Cerebellar nuclear complex (tissue), 1 donor: ENCODE results near the gene CASP3.
"Not testable (repeated sequence)": the region's sequence is repeated elsewhere in the genome, so short reads cannot be mapped to it uniquely, and the experiment has no call there.

Source experiments
- DNase-seq, 2 experiments: peaks; one replicate each; lab custom pipeline; 2025; lab: John Stamatoyannopoulos, UW

The CASP3 gene

DNA sequence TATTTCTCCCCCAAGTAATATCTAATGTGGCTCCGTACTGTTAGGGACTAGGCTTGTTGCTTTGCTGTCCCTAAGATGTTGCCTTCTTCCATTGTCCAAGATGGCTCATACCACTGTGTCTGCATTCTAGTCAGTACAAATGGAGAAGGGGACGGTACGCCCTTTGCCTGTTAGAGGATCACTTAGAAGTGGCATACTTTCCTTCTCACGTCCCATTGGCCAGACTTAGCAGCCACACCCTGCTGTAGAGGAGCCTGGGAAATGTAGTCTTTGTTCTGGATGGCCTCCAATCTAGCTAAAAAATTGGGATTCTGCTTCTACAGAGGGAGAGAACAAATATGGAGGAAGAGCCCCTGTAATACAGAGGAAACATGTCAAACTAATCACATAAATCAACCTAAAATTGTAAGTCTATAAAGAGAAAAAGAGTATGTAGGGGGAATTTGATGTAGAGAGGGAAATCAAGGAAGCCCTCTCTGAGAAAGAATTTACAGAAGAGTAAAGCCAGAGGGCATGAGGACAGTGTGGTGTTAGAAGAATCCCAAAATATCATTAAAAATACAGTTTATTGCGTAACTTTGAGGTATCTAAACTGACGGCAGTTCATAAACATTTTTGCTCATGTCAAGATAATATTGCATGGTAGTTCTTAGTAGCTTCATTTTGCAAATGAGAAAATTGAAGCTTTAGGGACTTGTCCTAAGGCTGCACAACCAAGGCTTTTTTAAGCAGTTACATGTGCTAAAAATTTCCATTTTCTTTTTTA lies 15.4 kb upstream of the CASP3 start:
- no peak for DNase-seq

DNA sequence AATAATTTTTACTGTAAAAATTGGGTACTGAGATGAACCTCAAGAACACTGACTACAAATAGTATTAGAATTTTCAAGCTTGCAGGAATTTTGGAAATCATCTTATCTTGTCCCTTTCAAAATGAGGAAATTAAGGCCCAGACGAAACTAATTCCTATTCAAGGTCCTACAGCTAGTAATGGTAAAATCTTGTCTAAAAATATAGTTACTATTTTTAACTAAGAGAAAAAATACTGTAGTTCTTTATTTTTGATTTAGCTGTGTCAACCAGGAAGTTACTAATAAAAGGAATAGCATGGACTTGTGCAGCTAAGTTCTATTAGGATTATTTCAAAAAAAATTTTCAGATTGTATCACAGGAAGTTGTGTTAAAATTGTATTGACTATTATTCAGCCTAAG lies 13.0 kb upstream of the CASP3 start:
- no peak for DNase-seq

DNA sequence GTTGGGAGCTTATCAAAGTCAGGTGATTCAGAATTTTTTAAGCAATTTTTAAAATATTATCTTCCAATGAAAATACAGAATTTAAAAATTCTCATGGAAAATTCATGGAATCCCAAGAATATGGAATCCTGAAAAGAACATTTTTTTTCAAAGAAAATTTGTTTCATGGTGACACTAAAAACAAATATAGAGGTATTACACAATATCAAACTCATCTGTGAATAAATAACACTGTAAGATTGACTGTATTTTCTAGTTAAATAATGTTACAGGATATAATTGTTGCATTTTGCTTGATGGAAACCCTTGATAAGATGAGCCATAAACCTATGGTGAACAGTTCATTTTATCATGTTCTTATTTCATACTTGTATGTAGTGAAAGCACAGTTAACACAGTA lies 11.7 kb upstream of the CASP3 start:
- no peak for DNase-seq

DNA sequence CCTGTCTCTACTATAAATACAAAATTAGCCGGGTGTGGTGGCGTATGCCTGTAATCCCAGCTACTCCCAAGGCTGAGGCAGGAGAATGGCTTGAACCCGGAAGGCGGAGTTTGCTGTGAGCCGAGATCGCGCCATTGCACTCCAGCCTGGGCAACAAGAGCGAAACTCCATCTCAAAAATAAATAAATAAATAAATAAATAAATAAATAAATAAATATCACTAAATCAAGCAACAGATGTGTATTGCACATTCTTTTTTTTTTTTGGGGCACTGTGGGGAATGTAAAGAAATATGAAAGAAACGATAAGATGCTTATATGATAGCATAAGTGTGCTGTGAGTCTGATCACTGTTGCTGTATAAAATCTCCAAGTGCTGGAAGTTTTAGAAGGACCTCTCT lies 8.6 kb upstream of the CASP3 start:
- DNase-seq: not testable (repeated sequence)

DNA sequence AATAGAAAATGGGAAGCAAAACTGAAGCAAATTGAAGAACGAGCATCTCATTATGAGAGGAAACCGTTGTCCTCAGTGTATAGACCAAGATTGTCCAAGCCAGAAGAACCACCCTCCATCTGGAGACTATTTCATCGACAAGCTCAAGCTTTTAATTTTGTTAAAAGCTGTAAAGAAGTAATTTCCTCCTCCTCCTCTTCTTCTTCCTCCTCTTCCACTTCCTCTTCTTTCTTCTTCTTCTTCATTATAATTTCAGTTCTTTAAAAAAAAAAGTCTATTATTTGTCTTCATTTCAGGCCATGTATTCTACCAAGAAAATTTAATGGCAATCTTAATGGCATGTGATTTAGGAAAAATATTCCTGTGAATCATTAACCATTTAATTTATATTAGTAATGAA lies 7.9 kb upstream of the CASP3 start:
- DNase-seq: no peak

DNA sequence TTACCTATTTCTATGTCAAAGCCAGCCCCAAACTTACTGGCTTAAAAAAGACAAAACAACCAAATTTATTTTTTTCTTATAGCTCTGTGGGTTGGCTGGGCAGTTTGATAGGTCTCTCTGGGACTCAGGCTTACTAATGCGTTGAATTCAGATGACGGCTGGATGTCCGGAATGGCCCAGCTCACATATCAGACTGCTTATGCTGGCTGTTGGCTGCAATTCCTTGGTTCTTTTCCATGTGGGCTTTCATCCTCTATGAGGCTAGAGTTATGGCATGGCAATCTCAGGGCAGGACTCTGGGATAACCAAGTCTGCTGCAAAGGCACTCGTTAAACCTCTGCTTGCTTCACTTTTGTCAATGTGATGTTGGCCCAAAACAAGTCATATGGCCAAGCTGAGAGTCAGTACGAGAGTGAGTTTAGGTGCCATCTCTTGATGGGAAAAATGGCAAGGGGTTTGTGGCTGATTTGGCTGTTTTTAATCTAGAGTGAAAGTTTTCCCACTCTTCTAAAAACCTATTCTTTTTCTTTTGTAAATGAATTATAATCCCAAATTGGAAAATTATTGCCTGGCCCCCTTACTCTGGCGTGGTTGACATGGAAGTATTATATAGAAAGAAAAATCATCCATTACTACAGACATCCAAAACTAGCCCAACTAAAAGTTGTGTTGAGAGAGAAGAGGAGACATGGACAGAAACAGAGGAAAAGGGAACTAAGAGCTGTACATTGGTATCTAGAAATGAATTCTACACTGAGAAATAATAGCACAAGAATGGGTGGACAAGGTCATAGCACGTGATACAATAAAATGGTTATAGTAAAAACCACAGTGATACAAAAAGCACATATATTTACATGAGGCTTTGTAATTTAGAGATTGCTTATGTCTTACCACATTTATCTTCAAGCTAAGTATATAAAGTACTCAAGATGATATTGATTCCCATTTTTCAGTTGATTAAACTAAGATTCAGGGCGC lies 6.9 kb upstream of the CASP3 start:
- DNase-seq: no peak

DNA sequence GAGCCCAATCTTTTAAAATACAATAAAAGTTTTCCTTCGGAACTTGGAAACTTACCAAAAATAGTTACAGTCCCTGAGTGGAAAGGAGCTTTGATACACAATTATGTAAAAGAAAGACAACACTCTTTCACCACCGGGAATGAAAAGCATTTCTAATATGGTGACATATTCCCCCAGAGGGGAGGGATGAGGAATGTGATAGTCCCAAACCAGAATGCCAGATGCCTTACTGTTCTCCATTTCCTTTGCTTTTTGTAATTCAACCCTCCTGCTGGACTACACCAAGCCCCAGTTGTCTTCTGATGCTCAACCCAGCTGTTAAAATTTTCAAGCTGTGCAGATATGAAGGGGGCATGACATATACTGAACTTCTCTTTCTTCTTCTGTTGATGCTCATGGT lies 4.4 kb upstream of the CASP3 start:
- DNase-seq: no peak

DNA sequence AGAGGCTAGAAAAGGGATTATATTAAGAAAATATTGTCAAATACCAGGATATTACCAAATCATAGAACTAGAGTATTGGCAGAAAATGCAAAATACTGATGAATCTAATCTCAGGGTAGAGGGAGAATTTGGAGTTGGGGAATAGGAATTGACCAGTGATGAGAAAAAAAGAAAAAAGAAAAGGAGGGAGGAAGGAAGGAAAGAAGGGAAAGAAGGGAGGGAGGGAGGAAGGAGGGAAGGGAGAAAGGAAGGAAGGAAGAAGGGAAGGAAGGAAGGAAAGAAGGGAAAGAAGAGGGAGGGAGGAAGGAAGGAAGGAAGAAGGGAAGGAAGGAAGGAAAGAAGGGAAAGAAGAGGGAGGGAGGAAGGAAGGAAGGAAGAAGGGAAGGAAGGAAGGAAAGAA lies 3.4 kb upstream of the CASP3 start:
- DNase-seq: not testable (repeated sequence)

DNA sequence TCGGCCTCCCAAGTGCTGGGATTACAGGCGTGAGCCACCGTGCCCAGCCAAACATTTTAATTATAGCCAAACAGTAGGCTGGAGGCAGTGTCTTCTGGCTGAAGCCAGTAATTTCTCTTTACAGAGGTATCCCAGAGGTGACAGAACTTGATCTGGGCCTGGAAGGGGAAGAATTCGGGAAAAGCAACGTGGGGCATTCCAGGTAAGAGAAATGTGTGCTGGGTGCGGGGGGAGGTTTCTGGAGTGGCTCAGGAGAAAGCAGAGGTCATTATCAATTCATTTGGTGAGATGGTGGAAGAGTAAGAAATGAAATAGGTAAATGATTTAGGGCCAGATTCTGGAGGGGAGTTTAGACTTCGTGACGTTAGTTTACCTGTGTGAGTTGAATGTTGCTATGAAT lies 2.7 kb upstream of the CASP3 start:
- DNase-seq: no peak

DNA sequence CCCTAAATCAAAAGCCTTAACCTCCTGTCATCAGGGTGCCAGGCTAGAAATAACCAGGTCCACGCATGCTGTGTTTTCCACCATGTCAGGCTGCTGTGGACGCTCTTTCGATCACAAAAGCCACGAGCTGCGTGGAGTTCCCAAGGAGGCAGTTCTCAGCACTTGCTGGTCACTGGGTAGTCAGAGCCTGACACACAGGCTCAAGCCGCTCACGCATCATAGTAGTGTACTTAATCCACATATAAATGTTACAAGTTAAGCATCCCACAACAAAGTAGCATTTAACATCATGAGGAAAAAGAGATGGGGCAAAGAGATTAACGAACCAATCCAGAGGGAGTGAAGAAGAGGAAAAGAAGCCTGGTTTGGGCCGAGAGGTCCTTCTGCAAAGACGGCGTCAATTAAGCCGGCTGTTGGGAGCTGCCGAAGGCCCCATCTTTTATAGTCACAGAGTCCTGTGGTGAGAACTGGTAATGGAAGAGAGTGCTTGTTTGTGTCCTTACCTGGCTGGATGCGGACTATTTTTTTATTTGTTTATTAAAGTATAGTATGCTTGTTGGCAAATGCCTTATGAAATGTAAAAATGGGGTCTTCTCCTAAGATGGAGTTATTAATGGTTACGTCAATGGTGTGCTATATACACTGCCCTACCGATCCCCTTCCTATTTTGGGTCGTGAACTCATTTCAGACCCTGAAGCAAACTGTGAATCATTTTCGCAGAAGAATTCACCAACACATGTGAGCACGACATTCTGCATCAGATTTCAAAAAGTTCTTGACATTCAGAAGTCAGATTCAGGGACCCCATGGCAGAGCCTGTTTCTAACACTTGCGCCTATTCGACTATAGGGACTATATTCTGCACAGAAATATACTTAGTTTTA lies 966 bp upstream of the CASP3 start:
- no peak for DNase-seq

DNA sequence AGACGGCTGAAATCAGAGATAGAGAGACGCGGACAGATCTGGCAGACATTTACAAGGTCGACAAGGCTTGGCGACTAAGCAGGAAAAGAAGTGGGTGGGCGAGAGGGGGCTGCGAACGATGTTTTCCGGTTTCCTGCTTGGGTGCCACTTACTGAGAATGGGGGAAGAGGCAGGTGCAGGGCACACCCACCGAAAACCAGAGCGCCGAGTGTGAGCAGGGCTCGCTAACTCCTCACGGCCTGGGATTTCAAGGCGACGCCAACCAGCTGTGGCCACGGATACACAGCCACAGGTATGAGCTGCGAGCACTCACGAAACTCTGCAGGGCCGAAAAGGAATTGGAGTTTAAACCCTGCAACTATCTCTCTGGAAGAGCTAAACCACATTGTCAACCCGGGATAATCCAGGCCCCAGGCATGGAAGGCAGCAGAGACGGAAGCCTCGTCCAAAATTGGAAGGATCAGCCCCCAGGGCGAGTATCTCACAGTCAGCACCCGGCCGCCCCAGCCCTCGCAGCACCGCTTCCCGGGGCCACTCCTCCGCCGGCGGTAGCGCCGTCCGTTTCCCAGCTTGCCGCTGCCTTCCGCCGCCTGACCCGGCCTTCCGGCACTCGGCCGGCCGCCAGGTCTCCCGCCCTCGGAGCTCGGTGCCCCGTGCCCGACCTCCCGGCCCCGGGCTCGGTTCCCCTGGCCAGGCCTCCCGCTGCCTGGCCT lies 778 bp downstream of the CASP3 start:
- DNase-seq: no peak

DNA sequence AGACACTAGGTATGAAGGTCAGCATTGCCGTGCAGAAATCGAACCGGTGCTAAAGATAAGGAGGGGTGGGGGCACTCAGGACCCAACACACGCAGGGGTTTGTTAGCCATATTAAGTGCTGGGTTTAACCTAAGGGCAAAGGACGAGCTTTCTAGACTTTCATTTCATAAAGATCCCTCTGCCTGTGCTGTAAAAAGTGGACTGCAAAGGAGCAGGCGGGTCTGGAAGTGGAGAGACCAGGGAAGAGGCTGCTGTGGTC lies 1.3 kb downstream of the CASP3 start:
- no peak for DNase-seq

DNA sequence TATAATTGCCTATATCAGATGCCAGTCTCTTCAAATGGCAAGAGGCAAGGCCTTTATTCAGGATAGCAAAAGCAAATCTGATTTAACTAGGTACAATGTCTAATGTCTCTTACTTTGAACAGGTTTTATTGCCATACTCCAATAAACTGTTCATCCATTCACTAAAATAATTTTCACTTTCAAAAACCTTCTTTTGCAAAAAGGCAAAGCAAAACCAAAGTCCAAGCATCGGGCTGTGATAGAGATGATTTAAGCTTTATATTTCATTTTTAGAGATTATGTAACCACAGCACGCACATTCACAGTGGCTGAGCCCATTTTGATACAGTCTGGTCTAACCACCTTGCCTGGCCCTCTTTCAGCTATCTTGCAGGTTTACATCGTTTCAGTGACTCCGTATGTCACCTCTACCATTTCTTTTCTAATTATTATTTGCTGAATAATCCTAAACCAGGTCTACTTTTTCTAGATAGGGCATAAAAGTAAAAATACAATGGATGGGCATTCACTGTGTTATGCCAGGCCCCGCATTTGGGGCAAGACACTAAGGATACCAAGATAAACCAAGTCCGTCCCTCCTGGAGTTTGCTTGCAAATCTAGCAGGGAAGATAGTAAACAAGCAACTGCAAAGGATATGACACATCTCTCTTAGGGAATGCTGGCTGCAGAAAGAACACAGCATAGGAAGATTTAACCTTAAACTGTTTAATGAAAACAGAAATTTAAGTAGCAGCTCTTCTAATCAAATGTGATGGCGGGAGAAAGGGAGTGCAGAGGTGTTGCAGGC lies 1.8 kb downstream of the CASP3 start:
- no peak for DNase-seq

DNA sequence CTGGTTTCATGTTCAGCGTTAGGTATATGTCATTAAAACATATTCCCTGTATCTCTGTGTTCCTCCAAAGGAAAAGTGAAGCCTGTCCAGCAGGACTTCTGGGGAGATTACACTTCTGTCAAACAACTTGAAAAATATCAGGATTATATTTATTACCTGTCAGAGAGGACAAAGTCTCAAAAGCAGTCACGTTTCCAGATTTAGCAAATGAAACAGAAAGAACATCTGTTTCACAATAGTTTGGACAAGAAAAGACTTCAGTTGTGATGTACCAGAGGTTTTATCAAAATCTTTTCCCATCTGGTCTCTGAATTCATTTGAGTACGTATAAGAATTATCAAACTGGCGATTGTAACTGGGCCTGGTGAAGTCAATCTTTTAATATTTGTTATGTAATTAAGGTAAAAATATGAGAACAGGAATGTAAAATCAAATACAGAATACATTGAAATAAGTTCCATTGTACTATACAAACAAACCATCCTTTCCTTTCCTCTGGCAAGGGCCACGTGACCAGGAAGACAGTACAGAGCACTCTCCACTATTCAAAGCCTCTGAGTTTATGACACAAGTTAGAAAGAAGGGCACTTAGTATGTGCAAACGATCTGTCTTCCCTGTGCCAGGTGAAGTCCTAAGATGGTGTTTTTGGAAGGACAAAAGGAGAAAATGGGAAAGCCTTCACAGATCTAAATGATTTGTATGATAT lies 3.2 kb downstream of the CASP3 start:
- peak in 1 of 2 experiments; percentile 4 for DNase-seq

DNA sequence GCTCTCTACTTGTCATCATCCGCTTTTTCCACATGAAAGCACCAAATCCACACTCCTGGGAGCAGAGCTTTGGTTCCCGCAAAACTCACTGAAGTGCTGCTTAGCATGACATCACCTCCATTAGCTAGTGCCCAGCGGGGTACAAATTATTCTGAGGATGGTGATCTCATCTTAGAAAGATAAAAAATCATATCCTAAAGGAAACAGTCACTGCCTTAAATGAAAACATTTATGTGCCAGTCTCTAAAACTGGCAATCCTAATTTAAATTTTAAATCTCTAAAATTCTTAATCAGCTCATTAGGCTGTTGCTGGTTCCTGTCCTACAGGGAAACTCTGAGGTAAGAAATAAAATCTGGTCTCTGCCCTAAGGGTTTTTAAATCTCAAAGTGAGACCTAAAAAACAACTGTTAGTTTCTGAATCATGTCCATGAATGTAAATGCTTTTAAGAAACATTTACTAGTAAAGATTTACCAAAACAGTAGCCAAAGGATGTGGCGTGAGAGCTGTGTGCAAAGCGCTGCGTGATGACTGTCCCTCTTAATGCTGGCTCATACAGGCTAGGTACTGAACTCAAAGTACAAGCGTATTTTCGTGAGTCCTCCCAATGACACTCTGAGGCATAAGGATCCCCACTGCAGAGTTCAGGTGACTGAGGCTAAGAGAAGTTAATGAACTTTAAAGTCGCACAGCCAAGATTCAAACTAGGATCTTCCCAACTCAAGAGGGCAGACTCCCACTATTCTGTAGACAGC lies 4.5 kb downstream of the CASP3 start:
- DNase-seq: peak in 1 of 2 experiments; percentile 6

DNA sequence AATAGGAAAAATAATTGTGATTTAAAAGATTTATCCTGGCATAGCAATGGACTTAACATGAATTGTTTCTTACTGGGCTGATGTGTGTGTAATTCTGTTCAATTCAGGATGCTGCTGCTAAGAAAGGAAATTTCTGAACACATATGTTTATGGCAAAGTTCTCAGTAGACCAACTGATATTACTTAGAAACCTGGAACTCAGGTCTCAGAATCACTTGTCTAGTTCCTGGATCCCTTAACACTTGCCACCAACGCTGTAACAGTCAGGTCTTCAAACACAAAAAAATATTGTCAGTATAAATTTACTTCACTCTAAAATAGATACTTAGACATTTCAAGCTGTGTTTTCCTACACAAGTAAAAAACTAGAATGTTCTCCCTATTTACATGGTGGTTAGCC lies 5.5 kb downstream of the CASP3 start:
- DNase-seq: no peak

DNA sequence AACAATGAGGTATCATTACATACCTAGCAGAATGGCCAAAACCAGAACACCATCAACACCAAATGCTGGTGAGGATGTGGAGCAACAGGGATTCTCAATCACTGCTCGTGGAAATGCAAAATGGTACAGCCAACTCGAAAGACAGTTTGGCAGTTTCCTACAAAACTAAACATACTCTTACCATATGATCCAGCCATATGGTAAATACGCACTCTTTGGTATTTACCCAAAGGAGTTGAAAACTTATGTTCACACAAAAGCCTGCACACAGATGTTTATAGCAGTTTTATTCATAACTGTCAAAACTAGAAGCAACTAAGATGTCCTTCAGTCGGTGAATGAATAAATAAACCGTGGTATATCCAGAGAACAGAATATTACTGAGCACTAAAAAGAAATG lies 7.8 kb downstream of the CASP3 start:
- no peak for DNase-seq

DNA sequence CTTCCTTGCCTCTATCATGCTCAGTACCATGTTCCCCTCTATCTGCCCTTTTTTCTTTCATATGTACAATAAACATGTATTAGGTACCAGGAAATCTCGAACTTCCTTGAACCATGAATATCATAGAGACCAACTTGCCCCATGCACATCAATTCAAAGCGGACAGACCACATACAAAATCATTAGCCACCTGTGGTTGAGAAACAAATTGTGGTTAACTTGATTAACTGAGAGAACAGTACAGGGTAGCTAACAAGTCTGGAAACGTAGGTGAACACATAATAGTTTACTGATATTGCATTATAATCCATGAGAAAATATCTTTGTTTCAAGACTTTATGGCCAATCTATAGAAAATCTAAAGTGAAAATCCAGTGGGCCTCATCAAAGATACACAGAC lies 8.2 kb downstream of the CASP3 start:
- no peak for DNase-seq

DNA sequence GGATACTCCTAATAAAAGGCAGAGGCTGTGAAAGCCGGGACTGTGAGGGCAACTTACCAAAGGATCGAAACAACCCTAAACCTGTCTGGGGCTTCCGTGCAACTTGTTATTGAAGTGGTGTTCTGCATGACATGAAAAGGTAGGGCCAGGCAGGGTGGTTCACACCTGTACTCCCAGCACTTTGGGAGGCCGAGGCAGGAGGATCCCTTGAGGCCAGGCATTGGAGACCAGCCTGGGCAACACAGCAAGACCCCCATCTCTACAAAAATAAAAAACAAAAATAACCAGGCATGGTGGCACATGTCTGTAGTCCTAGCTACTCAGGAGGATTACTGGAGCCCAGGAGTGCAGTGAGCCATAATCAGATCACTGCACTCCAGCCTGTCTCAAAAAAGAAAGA lies 12.3 kb downstream of the CASP3 start:
- no peak for DNase-seq

DNA sequence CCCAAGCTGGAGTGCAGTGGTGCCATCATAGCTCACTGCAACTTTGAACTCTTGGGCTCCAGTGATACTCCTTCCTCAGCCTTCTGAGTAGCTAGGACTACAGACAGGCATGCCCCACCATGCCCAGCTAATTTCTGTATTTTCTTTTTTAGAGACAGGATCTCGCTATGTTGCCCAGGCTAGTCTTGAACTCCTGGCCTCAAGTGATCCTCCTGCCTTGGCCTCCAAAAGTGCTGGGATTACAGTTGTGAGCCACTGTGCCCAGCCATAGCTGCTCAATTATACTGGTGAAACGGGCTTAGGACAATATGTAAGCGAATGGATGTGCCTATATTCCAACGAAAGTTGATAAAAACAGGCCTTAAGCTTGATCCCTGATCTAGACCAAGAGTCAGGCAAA lies 13.1 kb downstream of the CASP3 start:
- no peak for DNase-seq
